ENCODE data around the gene UBR3. TPM values are rescaled to one million over a fixed set of nuclear protein-coding genes. Genes with fewer than 3 reads are reported as not detected.

UBR3 gene
- polyA plus RNA-seq, 2 of the 4 experiments (the other 2 are of a cell fraction): 11.0 to 23.1 TPM

DNA sequence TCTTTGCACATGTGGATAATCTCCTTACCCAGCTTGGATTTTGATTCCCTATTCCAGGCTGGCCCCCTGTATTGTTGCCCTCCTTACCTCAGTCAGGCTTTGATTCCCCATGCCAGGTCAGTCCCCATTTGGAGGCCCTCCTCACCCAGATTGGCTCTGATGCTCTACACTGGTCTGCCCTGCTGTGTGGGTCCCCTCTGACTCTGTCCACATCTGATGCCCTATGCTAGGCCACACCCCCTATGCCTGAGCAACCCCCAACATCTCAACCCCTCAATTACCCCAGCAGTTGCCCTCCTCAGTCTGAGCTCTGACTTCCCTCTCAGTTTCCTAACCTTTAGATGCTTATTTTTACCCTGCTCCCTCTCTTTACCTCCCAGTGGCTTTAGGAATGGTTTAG lies 89.4 kb downstream of the UBR3 start (continued):
- TF ChIP-seq, protein P1, sequence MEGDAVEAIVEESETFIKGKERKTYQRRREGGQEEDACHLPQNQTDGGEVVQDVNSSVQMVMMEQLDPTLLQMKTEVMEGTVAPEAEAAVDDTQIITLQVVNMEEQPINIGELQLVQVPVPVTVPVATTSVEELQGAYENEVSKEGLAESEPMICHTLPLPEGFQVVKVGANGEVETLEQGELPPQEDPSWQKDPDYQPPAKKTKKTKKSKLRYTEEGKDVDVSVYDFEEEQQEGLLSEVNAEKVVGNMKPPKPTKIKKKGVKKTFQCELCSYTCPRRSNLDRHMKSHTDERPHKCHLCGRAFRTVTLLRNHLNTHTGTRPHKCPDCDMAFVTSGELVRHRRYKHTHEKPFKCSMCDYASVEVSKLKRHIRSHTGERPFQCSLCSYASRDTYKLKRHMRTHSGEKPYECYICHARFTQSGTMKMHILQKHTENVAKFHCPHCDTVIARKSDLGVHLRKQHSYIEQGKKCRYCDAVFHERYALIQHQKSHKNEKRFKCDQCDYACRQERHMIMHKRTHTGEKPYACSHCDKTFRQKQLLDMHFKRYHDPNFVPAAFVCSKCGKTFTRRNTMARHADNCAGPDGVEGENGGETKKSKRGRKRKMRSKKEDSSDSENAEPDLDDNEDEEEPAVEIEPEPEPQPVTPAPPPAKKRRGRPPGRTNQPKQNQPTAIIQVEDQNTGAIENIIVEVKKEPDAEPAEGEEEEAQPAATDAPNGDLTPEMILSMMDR (IDR thresholded peaks at IDR 0.05): no peak
- no peak for TF ChIP-seq ZFP36 (IDR thresholded peaks at IDR 0.05; ENCODE audit: borderline replicate concordance, partially characterized antibody)
- TF ChIP-seq USF2 (IDR thresholded peaks at IDR 0.05): no peak
- no peak for TF ChIP-seq RFX5 (IDR thresholded peaks at IDR 0.05)
- TF ChIP-seq HOXA7 (CRISPR knock-in tag; IDR thresholded peaks at IDR 0.05): no peak
- no peak for TF ChIP-seq KDM5A (IDR thresholded peaks at IDR 0.05)

- Histone ChIP-seq H3K27ac (no peak overlapping the region), H3K4me2 (no peak overlapping the region), H3K4me1 (no peaks in the 10 kb centered on the region), H3K4me3 (no peak overlapping the region), H3K9me3 (no peaks in the 10 kb centered on the region)
- no peak for ATAC-seq
- CTCF ChIA-PET: interaction anchor here (1.0 to 1.4 kb wide), 2 partner anchors 96 to 471 kb away, joined by 3 read pairs; no protein-coding TSS in a partner anchor
- no peak for DNase-seq (ENCODE audit: low read depth in 1 of 2, low spot score in 1 of 2)
- TF ChIP-seq GATA3 (IDR thresholded peaks at IDR 0.05; ENCODE audit: borderline replicate concordance) (no peak), PBX3 (IDR thresholded peaks at IDR 0.05) (no peak), FOSL2 (IDR thresholded peaks at IDR 0.05) (no peak), FOSL2 (CRISPR knock-in tag; IDR thresholded peaks at IDR 0.05) (no peak), REST (IDR thresholded peaks at IDR 0.05) (no peak), MYC (IDR thresholded peaks at IDR 0.05; ENCODE audit: borderline replicate concordance, low read length) (no peak), ZSCAN20 (CRISPR knock-in tag; IDR thresholded peaks at IDR 0.05) (no peak), RFX5 (IDR thresholded peaks at IDR 0.05) (no peak), BHLHE40 (IDR thresholded peaks at IDR 0.05; ENCODE audit: low read depth, low read length) (no peak), TFCP2L1 (CRISPR knock-in tag; IDR thresholded peaks at IDR 0.05) (no peak), NFE2L2 (conservative IDR thresholded peaks at IDR 0.05; ENCODE audit: low read length) (no peak), KDM5A (IDR thresholded peaks at IDR 0.05) (no peak), NPAS2 (CRISPR knock-in tag; IDR thresholded peaks at IDR 0.05; ENCODE audit: borderline replicate concordance) (no peak), HDAC2 (IDR thresholded peaks at IDR 0.05) (no peak), HOXB13 (CRISPR knock-in tag; IDR thresholded peaks at IDR 0.05; ENCODE audit: low read depth) (no peak), POLR2A (IDR thresholded peaks at IDR 0.05; ENCODE audit: low read length) (no peak), USF2 (IDR thresholded peaks at IDR 0.05) (no peak)
- no peak for FAIRE-seq
- POLR2A ChIA-PET: no interaction called here
Observed at GRCh38 chr2:169923977-169924376, 96.7 kb downstream of the UBR3 start.
